Ishikawa (cell line): ENCODE results near the gene ANKRD28.

Experiments
- EGR1 ChIP-seq: IDR thresholded peaks from 2 replicates; pipeline ENCODE4 v1.6.1; 2012
- EP300 ChIP-seq: IDR thresholded peaks from 2 replicates; pipeline ENCODE4 v1.6.1; 2012; ENCODE audit warnings: borderline replicate concordance
- NFIC ChIP-seq: IDR thresholded peaks from 2 replicates; pipeline ENCODE4 v1.6.1; 2012
- RAD21 ChIP-seq: IDR thresholded peaks from 2 replicates; pipeline ENCODE4 v1.6.1; 2012; ENCODE audit warnings: low read depth

DNA sequence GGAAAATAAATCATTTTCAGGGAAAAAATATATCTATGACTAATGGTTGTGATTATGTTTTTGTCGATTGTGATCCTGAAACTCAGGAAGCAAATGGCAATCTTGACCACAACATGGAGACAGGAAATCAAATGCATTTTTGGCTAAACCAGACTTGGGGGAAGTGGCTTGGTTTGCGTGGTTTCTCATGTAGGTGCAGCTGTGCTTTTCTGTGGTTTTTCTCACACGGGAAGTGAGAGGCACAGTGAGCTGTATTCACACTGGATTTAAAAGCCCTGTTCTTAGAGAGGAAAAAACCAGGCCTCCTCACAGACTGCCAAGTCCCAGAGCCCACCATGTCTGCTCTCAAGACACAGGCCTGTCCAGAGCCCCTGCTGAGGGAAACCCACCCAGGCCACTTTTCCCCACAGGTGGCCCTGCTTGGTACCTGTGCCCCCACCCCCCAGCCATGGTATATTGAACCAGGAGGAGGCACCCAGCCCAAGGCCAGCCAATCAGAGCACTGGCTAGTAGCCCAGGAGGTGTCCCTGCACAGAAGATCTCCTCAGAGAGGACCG, 150.1 kb downstream of the ANKRD28 start:
- no peak for TF ChIP-seq EP300
- no peak for TF ChIP-seq EGR1
- no peak for TF ChIP-seq RAD21
- TF ChIP-seq NFIC, result no peak
